Muscle of back (tissue), 11 donors: ENCODE data around the gene ANAPC7. TPM values are rescaled to one million over a fixed set of nuclear protein-coding genes. Genes with fewer than 3 reads are reported as not detected.
A peak's percentile ranks its signal among the peaks of the same experiment; 100 is the strongest.
"Not testable (repeated sequence)": the region's sequence is repeated elsewhere in the genome, so short reads cannot be mapped to it uniquely, and the experiment has no call there.

Experiments
- DNase-seq, 3 donors: peaks; one replicate each; pipeline versions ENCODE4 v3.0.0 to v3.0.0-alpha.2; 2013
- polyA plus RNA-seq, 10 donors: library from polyadenylated mRNA; unstranded; fragments of 120-200 nt; gene quantifications; one replicate each; pipeline ENCODE4 v1.2.1, GENCODE V29; 2013; ENCODE audit not compliant: insufficient read length in 10 of 10

ANAPC7 gene
- polyA plus RNA-seq, 10 donors = 43.4 to 79.3 (median 61.6) TPM

DNA sequence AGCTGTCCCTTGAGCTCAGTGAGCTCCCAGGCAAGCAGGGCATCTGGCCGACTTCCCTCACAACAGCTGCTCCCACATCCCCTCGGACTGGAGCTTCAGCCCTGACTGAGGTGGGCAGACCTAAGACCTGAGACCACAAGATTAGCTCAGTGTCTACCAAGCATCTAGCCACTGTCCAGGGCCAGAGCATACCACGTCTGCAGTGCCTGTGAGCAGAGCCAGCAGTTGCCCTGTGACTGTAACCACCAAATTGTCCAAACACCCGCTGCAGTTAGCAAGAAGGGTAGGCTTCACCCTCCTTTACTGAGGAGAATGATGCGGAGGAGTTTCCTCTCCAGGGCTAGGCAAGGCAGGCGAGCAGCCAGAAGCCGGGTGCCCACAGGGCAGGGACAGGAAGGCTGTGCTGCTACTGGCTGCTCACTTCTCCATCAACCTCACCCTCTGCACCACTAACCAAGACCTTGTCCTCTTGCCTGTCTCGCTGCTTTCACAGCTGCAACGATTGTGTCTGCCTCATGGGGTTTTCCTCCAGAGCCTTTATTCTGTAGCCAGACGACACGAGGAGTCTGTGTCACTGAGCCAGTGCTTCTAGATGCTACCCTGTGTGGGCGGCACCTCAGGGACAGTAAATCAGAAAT, 53.9 kb downstream of the ANAPC7 start:
- DNase-seq = peak in 1 of 3 donors; percentile 19

DNA sequence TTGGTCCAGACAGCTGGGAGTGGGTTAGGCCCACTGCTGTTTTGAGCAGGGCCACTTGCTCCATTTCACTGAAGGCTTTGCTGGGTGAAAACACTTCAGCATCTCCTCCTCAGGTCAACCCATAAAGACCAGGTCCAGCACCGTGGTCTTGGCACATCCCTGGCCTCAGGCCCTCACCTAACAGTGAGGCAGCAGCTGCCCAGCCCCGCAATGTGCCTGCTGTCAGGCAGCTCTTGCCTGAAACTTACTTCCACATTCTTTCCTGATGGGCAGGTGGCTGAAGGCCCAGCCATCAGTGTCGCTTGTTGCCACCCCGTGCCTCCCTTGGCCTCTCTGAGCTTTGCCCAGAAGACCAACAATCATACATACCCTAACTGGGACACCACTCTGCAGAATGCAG, 54.4 kb downstream of the ANAPC7 start:
- no peak for DNase-seq

DNA sequence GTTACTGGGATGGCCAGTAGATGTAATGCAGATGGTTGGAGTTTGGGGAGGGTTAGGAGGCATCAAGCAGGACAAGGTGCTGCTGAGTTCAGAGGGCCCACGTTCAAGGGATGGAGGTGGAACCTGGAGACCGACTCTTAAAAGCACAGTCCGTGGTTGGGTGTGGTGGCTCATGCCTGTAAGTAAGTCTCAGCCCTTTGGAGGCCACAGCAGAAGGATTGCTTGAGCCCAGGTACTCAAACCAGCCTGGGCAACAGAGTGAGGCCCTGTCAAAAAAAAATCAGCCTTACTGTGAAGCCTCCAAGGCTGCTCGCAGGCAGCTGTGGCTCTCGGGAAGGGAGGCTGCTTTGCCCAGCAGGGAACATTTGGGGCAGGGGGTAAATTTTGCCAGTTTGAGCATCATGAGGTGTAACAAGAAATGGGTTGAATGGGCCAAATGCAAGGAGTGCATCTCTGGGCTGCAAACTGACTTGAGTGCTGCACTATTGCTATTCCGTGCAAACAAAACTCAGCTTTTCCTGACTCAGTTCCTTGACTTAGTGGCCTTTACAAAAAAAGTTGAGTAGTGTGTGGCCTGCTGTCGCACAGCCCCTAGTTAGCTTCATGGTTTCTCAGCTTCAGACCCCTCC, 55.0 kb downstream of the ANAPC7 start:
- no peak for DNase-seq

GRCh38 chr12:110347767-110348166, 55.7 kb downstream of the ANAPC7 start:
- no peak for DNase-seq

GRCh38 chr12:110345963-110346362, 57.5 kb downstream of the ANAPC7 start:
- DNase-seq = no peak

DNA sequence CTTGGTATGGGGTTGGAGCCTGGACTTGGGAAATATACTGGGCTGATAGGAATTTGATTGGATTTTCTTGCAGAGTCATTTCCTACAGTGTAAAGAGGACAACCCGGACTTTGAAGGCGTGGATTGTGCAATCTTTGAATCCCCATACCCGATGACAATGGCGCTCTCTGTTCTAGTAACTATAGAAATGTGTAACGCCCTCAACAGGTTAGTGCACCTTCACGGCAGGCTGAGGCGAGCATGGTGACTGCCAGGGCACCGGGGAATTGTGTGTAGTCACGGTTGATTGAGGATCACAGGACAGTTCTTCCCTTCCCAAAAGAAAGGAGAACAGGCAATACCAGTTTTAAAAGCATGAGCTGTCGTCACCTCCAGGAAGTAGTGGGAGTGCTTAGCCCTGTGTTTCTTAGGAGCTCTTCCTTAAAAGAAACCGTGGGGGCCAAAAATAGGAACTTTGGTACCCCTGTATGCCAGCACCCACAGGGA, 58.3 kb downstream of the ANAPC7 start:
- DNase-seq = no peak

GRCh38 chr12:110344657-110345056, 58.9 kb downstream of the ANAPC7 start:
- no peak for DNase-seq

GRCh38 chr12:110343736-110344555, 59.6 kb downstream of the ANAPC7 start:
- DNase-seq = no peak

- no peak for DNase-seq
Observed at GRCh38 chr12:110343114-110343513, 60.4 kb downstream of the ANAPC7 start.

- DNase-seq = no peak
Observed at GRCh38 chr12:110342157-110342556, 61.4 kb downstream of the ANAPC7 start.

- no peak for DNase-seq
Observed at GRCh38 chr12:110340706-110341105, 62.8 kb downstream of the ANAPC7 start.

GRCh38 chr12:110340261-110340660, 63.2 kb downstream of the ANAPC7 start:
- DNase-seq = not testable (repeated sequence)

- DNase-seq = no peak
Observed at GRCh38 chr12:110339184-110339952, 64.1 kb downstream of the ANAPC7 start.

GRCh38 chr12:110338754-110339153, 64.8 kb downstream of the ANAPC7 start:
- DNase-seq = no peak

- DNase-seq = no peak
Observed at GRCh38 chr12:110337912-110338710, 65.4 kb downstream of the ANAPC7 start.

- no peak for DNase-seq
Observed at GRCh38 chr12:110335481-110336045, 67.9 kb downstream of the ANAPC7 start.

- no peak for DNase-seq
Observed at GRCh38 chr12:110333201-110333600, 70.3 kb downstream of the ANAPC7 start.

GRCh38 chr12:110330544-110330943, 73.0 kb downstream of the ANAPC7 start:
- DNase-seq = no peak

DNA sequence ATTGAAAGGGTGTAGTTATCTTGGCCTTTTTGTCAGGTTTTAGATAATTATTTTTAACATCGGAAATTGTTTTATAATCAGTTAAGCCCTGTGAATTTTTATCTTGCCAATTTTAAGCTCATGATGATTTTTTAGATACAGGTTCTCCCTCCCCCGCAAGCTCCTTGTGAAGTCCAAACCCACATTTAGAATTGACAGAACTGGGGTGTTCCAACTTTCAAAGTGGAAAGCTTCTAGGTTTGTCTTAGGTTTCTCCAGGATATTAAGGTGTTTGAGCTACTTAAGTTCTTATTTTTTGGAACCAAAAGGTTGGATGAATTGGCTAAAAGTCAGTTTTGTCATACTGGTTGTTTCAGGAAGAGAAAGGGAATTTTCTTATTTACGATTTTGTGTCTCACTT, 73.4 kb downstream of the ANAPC7 start:
- no peak for DNase-seq

GRCh38 chr12:110329710-110330109, 73.8 kb downstream of the ANAPC7 start:
- DNase-seq = no peak
